Right atrium auricular region (tissue), 2 donors: ENCODE data around the gene COL27A1. TPM values are rescaled to one million over a fixed set of nuclear protein-coding genes. Genes with fewer than 3 reads are reported as not detected.

Source experiments
- DNase-seq: peaks from one replicate; pipeline ENCODE4 v3.0.0-alpha.2; 2019; ENCODE audit warnings: low spot score
- H3K27ac ChIP-seq, 2 donors: fragments of 200-600 bp; sonication (generic); 1 replicate in 1 of 2; 2 replicates in 1 of 2; pipeline ENCODE4 v1.5.1; 2016 to 2019
- H3K27me3 ChIP-seq, 2 donors: fragments of 200-600 bp; sonication (generic); one replicate each; pipeline versions ENCODE4 v1.5.1 to v1.6.0; 2017 to 2019
- H3K36me3 ChIP-seq: fragments of 200-600 bp; sonication (generic); one replicate; pipeline ENCODE4 v1.5.1; 2016
- H3K4me1 ChIP-seq, 2 donors: fragments of 200-600 bp; sonication (generic); one replicate each; pipeline versions ENCODE4 v1.5.1 to v1.6.0; 2017 to 2019
- H3K4me3 ChIP-seq, 2 donors: fragments of 200-600 bp; sonication (generic); 1 replicate in 1 of 2; 2 replicates in 1 of 2; pipeline ENCODE4 v1.5.1; 2017 to 2019; ENCODE audit warnings: mild to moderate bottlenecking in 1 of 2, moderate library complexity in 1 of 2
- H3K9me3 ChIP-seq, 2 donors: fragments of 200-600 bp; sonication (generic); one replicate each; pipeline ENCODE4 v1.5.1; 2019
- CTCF ChIP-seq, 2 donors: fragments of 200-600 bp; sonication (generic); IDR thresholded peaks; one replicate each; pipeline ENCODE4 v1.5.1; 2019; ENCODE audit warnings: antibody characterized with exemption in 2 of 2
- total RNA-seq, 2 donors: library from RNA; depleted of rRNA; stranded (reverse); fragments of >200 nt; gene quantifications; one replicate each; pipeline ENCODE4 v1.1.0, GENCODE V29; 2016

COL27A1 gene
- total RNA-seq, 2 donors from 2014 or later: 1.5 to 2.7 TPM

- peaks cover 0 to 20% of the 10 kb centered on the region in 2 donors for H3K4me1 ChIP-seq
- no peaks in the 10 kb centered on the region for H3K36me3 ChIP-seq
- no peak for DNase-seq
- no peaks in the 10 kb centered on the region for H3K9me3 ChIP-seq
- no peak overlapping the region for H3K27ac ChIP-seq
- TF ChIP-seq CTCF (IDR thresholded peaks at IDR 0.05): no peak
- no peak overlapping the region for H3K4me3 ChIP-seq
- no peaks in the 10 kb centered on the region for H3K27me3 ChIP-seq
Observed at GRCh38 chr9:114164191-114164794, 9.0 kb downstream of the COL27A1 start.

GRCh38 chr9:114165407-114166102, 10.2 kb downstream of the COL27A1 start:
- no peak overlapping the region for H3K4me3 ChIP-seq
- H3K9me3 ChIP-seq: no peaks in the 10 kb centered on the region
- TF ChIP-seq CTCF (IDR thresholded peaks at IDR 0.05): no peak
- no peaks in the 10 kb centered on the region for H3K27me3 ChIP-seq
- DNase-seq: no peak
- no peaks in the 10 kb centered on the region for H3K36me3 ChIP-seq
- no peak overlapping the region for H3K27ac ChIP-seq
- H3K4me1 ChIP-seq: peaks cover 0 to 24% of the 10 kb centered on the region in 2 donors

GRCh38 chr9:114166103-114166470, 10.8 kb downstream of the COL27A1 start:
- H3K36me3 ChIP-seq: no peaks in the 10 kb centered on the region
- DNase-seq: no peak
- H3K4me1 ChIP-seq: peaks cover 0 to 24% of the 10 kb centered on the region in 2 donors
- no peak overlapping the region for H3K4me3 ChIP-seq
- TF ChIP-seq CTCF (IDR thresholded peaks at IDR 0.05): no peak
- H3K9me3 ChIP-seq: no peaks in the 10 kb centered on the region
- no peak overlapping the region for H3K27ac ChIP-seq
- no peaks in the 10 kb centered on the region for H3K27me3 ChIP-seq

GRCh38 chr9:114166614-114167572, 11.6 kb downstream of the COL27A1 start:
- Histone ChIP-seq H3K4me1 (peaks cover 0 to 24% of the 10 kb centered on the region in 2 donors), H3K36me3 (no peaks in the 10 kb centered on the region), H3K9me3 (no peaks in the 10 kb centered on the region), H3K27me3 (no peaks in the 10 kb centered on the region), H3K4me3 (no peak overlapping the region), H3K27ac (no peak overlapping the region)
- DNase-seq: no peak
- no peak for TF ChIP-seq CTCF (IDR thresholded peaks at IDR 0.05)

GRCh38 chr9:114167591-114168091, 12.3 kb downstream of the COL27A1 start:
- no peak overlapping the region for H3K27ac ChIP-seq
- DNase-seq: no peak
- H3K4me3 ChIP-seq: no peak overlapping the region

More at GRCh38 chr9:114167591-114168091, 12.3 kb downstream of the COL27A1 start:
- H3K9me3 ChIP-seq: no peaks in the 10 kb centered on the region
- no peak for TF ChIP-seq CTCF (IDR thresholded peaks at IDR 0.05)
- no peaks in the 10 kb centered on the region for H3K36me3 ChIP-seq
- H3K27me3 ChIP-seq: no peaks in the 10 kb centered on the region
- H3K4me1 ChIP-seq: peaks cover 0 to 21% of the 10 kb centered on the region in 2 donors
